H1 (cell line): ENCODE measurements around the gene HPS6. TPM values are rescaled to one million over a fixed set of nuclear protein-coding genes. Genes with fewer than 3 reads are reported as not detected.

Experiments used
- CHD1 ChIP-seq: IDR thresholded peaks from 2 replicates; pipeline ENCODE4 v1.6.1; 2012; ENCODE audit warnings: low read depth, low read length, improper control_type of control experiment
- EGR1 ChIP-seq: IDR thresholded peaks from 2 replicates; pipeline ENCODE4 v1.6.1; 2011; ENCODE audit warnings: low read depth, low read length, borderline replicate concordance
- POLR2A ChIP-seq, 2 experiments: IDR thresholded peaks; 1 replicate in 1 of 2; 2 replicates in 1 of 2; pipeline ENCODE4 v1.6.1; 2011; ENCODE audit warnings: low read depth in 2 of 2, low read length in 2 of 2, mild to moderate bottlenecking in 2 of 2; ENCODE audit errors: control extremely low read depth in 1 of 2
- SAP30 ChIP-seq: fragments of 300-600 bp; sonication (generic); IDR thresholded peaks from 2 replicates; pipeline ENCODE4 v1.7.1; 2012; ENCODE audit warnings: low read length, moderate library complexity, mild to moderate bottlenecking, inconsistent platforms; ENCODE audit not compliant: insufficient read depth, insufficient replicate concordance
- SIN3A ChIP-seq, 2 experiments: IDR thresholded peaks in 1 of 2; conservative IDR thresholded peaks in 1 of 2; 2 replicates each; pipeline ENCODE4 v1.6.1; 2011 to 2012; ENCODE audit warnings: low read length in 2 of 2, improper control_type of control experiment in 1 of 2, low read depth in 1 of 2, mild to moderate bottlenecking in 1 of 2
- TBP ChIP-seq: IDR thresholded peaks from 2 replicates; pipeline ENCODE4 v1.6.1; 2011; ENCODE audit warnings: low read depth, low read length, improper control_type of control experiment
- polyA plus RNA-seq, 7 experiments: library from polyadenylated mRNA; depleted of rRNA in 3 of 7; stranded (reverse) in 5 of 7; unstranded in 2 of 7; fragments of >200 nt in 5 of 7; fragments of 200-250 nt in 2 of 7; gene quantifications; 1 replicate in 5 of 7; 2 replicates in 1 of 7; 4 replicates in 1 of 7; pipeline versions ENCODE4 v1.2.1 to v1.2.3, GENCODE V29; 2011 to 2013; ENCODE audit warnings: missing spikeins in 2 of 7, mixed read lengths in 2 of 7
- total RNA-seq: library from RNA; stranded (reverse); fragmentation: NEBNext Ultra II Directional; extraction: Animal tissue kit (Norgen Biotek cat#: 25700); gene quantifications from 2 replicates; pipeline ENCODE4 v1.2.1, GENCODE V29; 2021

The HPS6 gene
- total and polyA plus RNA-seq, 2 of the 8 experiments (the other 6 are each of a cell fraction or from before 2014, with no cell fraction given): 10.2 to 17.7 TPM

DNA sequence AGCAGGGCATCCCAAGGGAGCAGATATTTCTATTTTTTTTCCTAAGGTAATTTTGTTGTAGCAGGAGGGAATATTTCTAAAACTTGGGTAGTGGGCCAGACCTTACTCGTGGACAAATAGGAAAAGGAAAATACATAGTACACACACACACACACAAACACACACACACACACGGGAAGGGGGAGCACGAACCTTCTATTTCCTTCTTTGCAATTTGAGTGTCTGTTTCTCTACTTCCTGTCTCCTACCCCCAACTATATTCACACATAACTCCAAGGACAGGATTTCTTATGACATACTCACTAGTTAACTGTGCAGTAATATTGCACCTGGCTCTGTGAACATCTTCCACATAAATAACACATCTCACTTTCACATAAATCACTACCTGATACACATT, 50.6 kb downstream of the HPS6 start (continued):
- TF ChIP-seq SAP30 (no peak), TBP (no peak), SIN3A (conservative IDR thresholded peaks at IDR 0.05 in 1 of 2, IDR thresholded peaks at IDR 0.05 in 1 of 2; ENCODE audit: low read depth in 1 of 2, low read length in 2 of 2) (no peak), POLR2A (IDR thresholded peaks at IDR 0.05; ENCODE audit: control extremely low read depth in 1 of 2, low read depth in 2 of 2, low read length in 2 of 2) (no peak), EGR1 (no peak), CHD1 (no peak)
